DMS53 treated with DMSO at 0.1 percent for 48 hours (cell line): ENCODE measurements around the gene ITPKC.

Experiments used
- DNase-seq: peaks from one replicate; lab custom pipeline; 2025; ENCODE audit not compliant: unreplicated experiment; lab: John Stamatoyannopoulos, UW

Gene ITPKC

DNA sequence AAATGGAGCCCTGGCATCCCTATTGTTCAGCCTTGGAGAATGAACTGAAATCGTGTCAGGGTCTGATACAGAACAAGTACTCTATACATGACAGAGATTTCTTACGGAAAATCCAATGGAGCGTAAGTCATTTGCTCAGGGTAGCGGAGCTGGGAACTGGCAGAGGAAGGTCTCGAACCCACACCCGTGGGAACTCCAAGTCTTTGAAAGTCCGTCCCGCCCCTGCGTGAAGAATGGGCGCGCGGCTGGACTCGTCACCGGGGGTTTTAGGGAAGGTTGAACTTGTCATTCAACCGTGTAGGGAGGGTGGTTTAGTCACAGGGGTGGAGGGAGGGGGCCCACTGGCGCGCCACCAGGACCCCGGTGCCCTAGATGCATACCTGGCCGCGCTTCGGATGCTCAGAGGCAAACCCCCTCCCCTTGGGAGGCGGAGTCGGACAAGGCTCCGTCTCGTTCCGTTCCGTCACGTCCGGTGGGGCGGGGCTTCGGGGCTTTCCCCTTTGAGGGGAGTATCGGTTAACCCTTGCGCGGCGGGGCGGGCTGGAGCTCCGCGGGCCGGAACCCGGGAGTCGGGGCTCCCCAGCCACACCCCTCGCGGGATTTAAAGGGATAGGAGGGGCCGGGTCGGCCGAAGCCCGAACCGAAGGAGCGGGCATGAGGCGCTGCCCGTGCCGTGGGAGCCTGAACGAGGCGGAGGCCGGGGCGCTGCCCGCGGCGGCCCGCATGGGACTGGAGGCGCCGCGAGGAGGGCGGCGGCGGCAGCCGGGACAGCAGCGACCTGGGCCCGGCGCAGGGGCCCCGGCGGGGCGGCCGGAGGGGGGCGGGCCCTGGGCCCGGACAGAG lies at the start of gene ITPKC, which contains the start of gene COQ8B:
Gene ITPKC (plus strand): TSS at position 631 of the 843 bp plus-strand sequence. CDS start 24 bp downstream, at position 655.
Gene COQ8B (minus strand): TSS at position 405 of the 843 bp plus-strand sequence. CDS start 2,254 bp downstream, outside the sequence.
- peak; percentile 95 for DNase-seq

DNA sequence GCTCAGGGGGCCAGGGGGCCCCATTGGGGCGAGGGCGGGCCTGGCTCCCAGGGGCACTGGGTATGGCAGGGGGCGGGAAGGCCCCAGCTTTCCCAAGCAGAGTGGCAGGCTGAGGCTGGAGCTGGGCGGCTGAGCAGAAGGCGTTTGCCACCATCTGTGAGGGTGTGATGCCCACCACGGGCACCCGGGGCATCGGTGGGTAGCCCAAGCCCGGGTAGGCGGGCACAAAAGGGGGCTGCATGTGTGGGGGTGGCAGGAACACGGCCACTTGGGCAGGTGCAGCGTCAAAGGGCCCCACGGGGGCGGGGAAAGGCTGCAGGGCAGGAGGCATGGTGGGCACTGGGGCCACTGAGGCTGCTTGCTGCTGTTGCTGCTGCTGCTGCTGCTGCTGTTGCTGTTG lies 49.3 kb upstream of the ITPKC start:
- DNase-seq, result no peak

DNA sequence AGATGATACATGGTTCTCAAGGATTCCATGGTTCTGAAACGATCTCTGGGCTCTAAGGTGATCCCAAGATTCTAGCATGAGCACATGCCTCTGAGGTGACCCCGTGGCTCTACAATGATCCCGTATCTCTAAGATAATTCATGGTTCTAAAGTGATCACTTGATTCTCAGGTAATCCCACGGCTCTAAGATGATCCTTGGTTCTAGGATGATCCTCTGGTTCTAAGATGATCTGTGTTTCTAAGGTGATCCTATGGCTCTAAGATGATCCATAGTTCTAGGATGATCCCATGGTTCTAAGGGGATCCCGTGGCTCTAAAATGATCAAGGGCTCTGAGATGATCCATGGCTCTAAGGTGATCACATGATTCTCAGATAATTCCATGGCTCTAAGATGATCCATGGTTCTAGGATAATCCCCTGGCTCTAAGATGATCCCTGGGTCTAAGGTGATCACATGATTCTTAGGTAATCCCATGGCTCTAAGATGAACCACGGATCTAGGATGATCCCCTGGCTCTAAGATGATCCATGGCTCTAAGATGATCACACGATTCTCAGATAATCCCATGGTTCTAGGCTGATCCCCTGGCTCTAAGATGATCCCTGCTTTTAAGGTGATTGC lies 47.8 kb upstream of the ITPKC start:
- no peak for DNase-seq

DNA sequence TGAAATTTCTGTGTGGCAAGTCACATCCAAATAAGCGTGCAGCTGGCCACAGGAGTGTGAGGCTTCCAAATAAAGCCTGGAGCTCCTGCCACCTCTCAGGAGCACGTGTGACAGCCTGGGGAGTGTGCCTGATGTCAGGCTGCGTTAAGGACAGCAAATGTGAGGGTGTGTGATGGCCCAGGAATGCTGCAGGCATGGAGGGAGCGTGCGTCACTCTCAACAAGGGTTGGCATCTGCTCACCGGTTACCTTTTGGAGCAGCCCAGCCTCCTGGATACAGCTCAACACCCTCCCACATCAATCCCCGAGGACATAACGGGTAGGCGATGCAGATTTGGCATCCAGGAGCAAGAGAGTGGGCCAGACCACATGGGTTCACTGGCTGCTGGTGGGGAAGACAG lies 45.5 kb upstream of the ITPKC start:
- DNase-seq, result no peak

DNA sequence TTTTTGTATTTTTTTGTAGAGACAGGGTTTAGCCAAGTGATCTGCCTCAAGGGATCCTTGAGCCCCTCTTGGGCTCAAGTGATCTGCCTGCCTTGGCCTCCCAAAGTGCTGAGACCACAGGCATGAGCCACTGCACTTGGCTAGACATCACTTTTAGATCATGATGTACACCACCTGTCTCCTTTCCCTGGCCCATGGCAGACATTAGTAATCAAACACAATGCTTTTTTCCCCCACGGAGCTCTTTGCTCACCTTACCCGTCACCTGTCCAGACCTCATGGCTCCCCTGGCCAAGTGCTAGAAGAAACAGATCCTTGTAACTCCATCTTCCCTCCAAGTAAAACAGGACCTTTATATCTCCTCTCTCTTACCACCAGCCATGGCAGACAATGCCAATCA lies 44.9 kb upstream of the ITPKC start:
- DNase-seq, result no peak

DNA sequence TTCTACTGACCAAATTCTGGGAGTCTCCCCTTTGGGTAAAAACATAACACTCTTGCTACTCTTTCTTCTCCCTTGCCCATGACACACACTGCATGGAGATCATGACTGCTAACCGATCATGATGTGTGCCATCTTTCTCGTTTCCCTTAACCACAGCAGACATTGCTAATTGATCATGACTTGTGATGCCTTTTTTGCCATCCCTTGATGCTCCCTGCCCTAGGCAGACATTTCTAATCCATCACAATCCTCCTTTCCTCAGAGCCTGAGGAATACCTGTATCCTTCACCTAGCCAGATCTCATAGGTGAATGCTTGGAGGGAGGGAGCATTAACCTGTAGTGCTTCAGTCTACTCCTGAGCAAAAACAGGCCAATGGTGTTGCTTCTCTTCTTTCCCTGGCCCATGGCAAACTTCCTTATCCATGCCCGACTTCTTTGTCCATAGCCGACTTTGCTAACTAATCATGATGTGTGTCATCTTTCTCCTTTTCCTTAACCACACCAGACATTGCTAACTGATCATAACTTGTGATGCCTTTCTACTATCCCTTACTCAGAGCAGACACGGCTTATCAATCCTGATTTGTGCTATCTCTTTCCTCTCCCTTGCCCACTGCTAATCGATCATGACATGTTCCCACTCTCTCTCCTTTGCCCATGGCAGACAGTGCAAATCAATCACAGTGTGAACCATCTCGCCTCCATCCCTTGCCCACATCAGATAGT lies 44.2 kb upstream of the ITPKC start:
- DNase-seq, result no peak

DNA sequence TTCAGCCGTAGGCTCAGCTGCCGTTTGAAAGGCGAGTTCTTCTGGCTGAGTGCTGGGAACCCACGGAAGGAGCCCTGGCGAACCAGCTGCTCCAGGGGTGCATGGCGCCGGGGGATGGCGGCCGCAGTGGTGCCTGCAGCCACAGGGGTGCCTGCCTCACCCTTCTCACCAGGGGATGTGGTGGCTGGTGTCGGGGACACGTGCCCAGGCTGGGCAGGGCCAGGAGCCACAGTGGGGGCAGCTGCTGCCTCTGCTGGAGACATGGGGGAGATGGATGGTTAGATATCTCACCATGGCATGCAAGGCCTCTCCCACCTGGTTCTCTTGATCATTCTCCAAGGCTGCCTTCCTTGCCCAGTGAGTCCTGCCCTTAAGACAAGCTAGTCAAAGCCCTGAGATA lies 43.5 kb upstream of the ITPKC start:
- no peak for DNase-seq

DNA sequence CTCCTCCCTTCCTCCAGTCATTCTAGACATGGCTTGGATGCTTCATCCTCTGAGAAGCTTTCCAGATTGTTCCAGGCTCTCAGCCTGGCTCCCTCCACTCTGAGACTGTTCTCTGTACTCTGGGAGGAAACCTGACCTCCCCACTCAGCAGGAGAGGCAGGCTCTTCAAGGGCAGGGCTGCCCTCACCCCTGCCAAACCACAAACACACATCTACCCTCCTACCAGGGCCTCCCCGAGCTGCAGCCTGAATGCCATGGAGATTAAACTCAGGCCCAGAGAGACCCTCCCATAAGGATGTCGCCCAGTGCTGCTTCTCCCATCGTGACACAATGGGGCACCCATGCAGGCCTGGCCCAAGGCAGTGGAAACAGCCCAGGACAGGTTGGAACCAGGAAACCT lies 42.6 kb upstream of the ITPKC start:
- no peak for DNase-seq

DNA sequence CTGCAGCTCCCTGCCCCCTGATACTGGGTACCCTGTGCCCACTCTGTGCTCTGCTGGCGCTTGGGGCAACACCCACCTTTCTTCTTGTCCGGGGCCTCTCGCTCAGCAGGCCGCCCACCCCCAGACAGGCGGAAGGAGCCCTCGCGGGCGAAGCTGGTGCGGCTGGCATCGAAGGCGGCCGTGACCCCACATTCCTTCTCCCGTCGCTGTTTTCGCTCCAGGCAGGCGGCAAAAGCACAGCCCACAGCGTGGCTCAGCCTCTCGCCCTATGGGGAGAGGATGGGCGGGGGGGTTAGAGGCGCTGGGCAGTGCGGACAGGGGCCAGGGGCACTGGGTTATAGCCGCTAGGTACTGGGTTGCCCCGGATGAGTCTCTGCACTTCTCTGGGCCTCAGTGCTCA lies 39.8 kb upstream of the ITPKC start:
- no peak for DNase-seq

DNA sequence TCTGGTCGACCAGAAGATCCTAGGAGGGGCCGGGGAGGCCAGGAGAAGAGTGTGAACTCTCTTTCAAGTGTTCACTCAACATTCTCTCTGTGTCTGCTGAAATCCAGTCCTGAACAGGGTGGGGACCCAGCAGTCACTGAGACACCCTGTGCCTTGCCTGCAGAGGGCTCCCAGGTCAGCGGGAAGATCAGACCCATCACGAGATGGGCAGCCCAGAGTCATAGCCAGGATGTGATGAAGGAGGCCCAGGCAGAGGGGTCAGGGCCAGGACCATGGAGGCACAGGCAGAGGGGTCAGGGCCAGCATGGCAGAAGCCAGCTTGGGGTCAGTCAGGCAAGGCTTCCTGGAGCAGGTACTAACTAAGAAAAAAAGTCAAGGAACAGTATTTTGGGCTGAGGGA lies 35.9 kb upstream of the ITPKC start:
- no peak for DNase-seq

DNA sequence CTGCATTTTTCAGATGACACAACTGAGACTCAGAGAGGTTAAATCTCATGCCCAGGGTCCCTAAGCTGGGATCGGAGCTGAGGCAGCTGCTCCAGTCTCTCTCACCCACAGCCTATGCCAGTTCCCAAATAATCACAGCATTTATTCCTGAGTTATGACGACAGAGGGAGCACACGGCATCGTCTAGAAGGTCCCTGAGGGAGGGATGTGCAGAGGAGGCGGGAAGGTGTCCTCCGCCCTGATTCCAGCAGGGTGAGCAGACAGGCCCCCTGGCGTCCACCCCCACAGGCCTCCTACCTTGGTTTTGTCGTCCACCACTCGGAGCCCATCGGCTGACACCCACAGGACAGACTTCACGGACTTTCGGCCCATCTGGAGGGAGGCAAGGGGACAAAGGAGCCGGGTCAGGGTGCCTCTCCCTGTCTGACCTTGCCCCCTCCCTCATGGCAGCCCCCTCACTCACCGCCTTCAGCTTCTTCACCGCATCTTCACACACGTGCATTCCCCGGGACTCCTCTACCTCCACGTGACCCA lies 34.4 kb upstream of the ITPKC start:
- DNase-seq, result no peak

DNA sequence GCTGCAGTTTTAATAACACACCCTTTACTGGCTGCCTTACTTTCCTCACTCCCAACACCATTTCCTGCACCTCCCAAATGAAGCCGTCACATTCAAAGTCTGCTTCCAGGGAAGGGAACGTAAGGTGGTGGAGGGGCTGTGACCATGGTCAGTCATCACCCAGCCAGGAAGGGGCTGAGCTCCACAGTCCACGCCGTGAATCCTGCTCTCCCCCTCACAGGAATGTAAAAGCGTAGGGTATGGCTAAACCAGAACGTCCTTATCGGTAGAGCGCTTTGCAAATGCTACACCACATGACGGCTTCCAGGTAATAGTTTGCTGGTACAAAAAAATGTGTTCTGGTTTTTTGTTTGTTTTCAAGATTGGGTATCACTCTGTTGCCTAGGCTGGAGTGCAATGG lies 33.5 kb upstream of the ITPKC start:
- no peak for DNase-seq

DNA sequence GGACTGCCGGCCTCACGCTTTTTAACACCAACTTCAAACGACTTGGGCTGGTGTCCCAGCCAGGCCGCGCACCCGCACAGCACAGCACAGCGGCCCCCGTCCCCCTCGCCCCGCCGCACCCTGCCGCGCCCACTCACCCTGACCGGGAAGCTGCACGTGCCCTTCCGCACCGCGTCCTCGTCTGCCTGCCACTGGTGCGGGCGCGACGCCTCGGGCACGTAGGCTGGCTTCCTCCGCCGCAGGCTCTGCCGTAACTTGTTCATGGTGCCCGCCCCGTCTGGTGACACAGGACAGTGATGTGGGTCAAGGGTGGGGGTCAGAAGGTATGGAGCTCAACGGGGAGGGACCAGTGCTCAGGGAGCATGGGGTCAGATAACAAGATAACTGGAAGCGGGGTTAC lies 32.6 kb upstream of the ITPKC start:
- no peak for DNase-seq

DNA sequence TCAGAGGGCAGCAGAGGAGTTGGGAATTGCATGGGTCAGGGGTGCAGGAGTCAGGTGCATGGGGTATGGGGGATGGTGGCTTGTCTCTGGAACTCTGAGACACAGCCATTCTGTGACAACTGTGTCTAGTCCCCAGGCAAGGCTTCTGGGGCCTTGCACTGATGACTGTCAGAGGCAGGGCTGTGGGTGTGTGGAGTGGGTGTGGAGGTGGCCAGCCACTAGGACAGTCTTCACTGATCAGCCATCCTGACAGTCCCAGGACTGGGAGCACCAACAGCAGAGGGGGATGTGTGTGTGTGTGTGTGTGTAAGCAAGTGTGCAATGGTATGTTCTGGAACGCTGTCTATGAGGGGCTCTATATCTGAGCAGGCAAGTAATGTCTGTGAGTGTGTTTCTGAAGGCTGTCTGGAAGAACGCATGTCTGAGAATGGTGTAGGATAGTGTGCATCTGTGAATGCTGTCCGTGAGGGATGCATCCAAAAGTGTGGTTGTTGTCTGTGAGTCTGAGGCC lies 31.8 kb upstream of the ITPKC start:
- DNase-seq, result no peak

DNA sequence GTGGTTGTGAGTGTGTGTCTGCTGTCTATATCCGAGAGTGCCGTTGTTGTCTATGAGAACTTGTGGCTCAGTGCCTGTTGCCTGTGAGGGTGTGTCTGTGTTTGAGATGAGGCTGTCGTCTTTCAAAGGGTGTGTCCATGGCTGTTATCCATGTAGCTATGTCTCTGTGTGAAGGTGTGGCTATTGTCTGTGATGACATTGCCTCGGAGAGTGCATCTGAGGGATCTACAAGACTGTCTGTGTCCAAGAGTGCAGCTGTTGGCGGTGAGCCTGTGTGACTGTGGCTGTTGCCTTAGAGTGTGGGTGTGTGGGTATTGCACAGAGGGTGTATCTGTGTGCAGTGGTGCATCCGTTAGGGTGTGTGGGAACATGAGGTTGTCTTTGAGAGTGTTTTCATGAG lies 31.3 kb upstream of the ITPKC start:
- DNase-seq, result no peak

DNA sequence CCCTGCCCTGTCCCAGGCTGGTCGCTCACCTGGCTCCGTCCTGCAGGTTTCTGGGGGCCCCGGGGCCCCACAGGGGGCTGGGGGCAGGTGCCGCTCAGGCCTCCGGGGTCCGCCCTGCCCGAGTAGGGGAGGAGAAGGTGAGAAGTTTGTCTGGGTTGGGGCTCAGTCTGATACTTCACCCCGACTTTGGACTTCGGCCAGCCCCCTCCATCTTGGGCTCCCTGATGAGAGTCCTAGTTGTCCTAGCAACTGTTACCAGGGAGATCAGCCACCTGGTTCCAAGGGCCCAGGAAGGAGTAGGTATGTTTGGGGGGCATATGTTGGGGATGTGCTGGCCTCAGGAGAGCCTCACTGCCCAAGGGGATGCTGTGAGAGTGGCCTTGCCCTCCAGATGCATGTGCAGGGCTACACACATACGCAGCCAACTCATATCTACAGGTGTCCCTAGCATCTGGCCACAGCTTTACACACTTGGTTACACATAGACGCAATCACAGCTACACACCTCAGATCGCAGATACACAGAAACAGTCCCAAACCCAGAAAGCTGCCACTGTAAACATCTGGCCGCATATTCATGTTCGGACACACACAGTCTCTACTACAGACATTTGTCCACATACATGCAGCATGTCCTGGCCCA lies 29.9 kb upstream of the ITPKC start:
- DNase-seq, result no peak

DNA sequence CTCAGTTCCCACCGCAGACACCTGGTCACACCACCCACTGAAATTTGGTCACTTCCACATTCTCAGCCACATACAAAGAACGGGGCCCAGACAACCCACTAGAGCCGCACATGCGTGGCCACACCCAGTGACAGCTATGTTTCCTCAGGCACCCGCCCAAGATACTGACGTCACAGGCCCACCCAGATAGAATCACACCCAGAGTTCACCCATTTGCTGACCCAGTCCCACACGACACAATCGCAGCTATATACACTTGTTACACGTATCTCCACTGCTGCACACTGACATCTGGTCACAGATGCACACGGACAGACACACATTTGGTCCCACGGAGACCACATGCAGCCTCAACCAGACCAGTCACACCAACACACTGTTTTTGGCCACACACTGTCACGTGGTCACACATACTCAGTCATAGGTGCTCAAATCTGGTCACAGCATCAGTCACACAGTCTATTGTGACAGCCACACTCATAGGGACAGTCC lies 29.3 kb upstream of the ITPKC start:
- DNase-seq, result no peak

DNA sequence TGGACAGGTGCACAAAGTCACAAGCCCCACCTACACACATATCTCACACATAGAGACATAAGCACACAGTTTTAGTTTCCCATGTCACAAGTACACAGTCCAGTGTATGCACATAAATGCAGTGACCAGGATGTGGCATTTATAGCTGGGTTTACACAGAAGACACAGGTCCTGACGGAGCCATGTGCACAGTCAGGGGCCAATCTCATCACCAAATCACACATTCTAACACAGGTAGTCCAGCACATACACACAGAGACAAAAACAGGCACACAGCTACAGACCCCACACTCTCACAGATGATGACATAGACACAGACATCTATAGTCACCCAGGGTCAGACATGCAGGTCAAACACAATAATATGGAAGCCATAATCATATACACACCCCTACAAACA lies 28.6 kb upstream of the ITPKC start:
- DNase-seq, result no peak

DNA sequence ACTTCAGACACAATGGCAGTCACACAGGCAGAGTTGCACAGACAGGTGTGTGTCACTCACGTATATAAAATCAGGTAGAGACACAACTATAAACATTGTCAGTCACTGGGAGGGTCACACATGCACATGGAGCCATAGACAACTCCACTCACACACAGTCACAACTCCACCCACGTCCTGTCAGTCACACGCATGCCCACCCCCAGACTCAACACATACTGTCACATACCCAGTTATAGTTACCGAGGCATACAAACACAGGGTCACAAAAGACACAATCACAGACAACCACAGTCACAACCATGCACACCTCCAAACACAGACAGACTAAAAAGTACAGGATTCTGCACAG lies 27.9 kb upstream of the ITPKC start:
- no peak for DNase-seq

DNA sequence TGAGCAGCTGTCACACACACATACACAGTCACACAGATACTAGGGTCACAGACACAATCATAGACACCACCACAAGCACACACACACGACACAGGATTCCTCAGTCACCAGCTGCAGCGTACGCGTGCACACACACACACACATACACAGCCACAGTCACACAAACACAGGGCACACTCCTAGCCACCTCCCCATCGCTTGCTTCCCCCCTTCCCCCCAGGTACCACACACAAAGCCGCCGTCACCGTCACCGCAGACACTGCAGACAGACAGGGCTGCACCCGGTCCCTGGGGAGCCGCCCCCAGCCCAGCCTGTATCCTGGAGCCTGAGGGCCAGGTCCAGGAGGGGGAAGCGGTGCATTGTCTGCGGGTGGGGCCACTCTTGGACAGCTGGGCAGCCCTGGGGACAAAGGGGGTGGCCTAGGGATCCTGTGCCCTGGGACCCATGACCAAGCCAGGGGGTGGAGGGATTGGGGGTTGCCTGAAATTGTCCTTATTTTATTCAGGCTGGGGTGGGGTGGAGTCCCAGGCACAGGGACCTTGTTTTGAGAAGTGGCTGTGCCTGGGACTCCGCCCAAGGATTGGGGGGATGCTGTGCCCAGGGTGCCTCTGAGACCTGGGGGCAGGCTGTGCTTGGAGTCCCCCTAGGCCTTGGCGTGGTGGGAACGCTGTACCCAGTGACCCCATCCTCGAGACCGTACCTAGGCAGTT lies 27.4 kb upstream of the ITPKC start:
- DNase-seq, result no peak
